Hepatocyte (in vitro differentiated cells): ENCODE results near the gene TOGARAM2.

Source experiments
- EZH2 ChIP-seq: fragments of 200-600 bp; sonication (generic); IDR thresholded peaks from 2 replicates; pipeline ENCODE4 v1.6.1; 2016; ENCODE audit warnings: antibody characterized with exemption, mild to moderate bottlenecking, borderline replicate concordance
- TF ChIP-seq, protein P1 (sequence below): fragments of 200-600 bp; sonication (generic); IDR thresholded peaks from 2 replicates; pipeline ENCODE4 v1.5.1; 2016; ENCODE audit warnings: antibody characterized with exemption, mild to moderate bottlenecking; ENCODE audit not compliant: poor library complexity

DNA sequence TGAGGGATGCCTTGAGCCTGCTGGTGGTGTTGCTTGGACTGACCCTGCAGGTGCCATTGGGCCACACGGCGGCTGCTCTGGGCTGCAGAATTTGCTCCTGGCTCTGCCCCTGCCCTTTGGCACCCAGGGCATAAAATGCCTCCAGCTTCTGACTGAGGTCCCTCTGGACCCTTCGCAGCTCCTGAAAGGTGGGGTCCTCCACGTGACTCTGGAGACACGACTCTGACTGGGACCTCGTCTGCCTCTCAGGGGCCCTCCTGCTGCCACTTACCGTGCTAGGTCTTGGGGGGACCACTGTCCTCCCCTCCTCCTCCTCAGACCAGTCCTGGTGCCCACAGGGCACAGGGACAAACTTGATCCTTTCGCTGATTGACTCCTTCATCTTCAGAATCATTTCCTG lies 91.2 kb downstream of the TOGARAM2 start:
- TF ChIP-seq, protein P1, sequence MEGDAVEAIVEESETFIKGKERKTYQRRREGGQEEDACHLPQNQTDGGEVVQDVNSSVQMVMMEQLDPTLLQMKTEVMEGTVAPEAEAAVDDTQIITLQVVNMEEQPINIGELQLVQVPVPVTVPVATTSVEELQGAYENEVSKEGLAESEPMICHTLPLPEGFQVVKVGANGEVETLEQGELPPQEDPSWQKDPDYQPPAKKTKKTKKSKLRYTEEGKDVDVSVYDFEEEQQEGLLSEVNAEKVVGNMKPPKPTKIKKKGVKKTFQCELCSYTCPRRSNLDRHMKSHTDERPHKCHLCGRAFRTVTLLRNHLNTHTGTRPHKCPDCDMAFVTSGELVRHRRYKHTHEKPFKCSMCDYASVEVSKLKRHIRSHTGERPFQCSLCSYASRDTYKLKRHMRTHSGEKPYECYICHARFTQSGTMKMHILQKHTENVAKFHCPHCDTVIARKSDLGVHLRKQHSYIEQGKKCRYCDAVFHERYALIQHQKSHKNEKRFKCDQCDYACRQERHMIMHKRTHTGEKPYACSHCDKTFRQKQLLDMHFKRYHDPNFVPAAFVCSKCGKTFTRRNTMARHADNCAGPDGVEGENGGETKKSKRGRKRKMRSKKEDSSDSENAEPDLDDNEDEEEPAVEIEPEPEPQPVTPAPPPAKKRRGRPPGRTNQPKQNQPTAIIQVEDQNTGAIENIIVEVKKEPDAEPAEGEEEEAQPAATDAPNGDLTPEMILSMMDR: no peak
- no peak for TF ChIP-seq EZH2
